Sigmoid colon (tissue), 4 donors: Measurements from ENCODE around the gene OSBPL5.

ENCODE experiments used
- CTCF ChIP-seq, 4 experiments: fragments of 450-650 bp in 3 of 4; fragments of 200-600 bp in 1 of 4; IDR thresholded peaks; one replicate each; pipeline ENCODE4 v1.5.1; 2016 to 2019; ENCODE audit warnings: antibody characterized with exemption in 4 of 4, mild to moderate bottlenecking in 3 of 4, moderate library complexity in 2 of 4
- EP300 ChIP-seq, 4 donors: sonication (generic); formaldehyde crosslinking; IDR thresholded peaks; one replicate each; pipeline ENCODE4 v1.6.1; 2017; ENCODE audit warnings: antibody characterized with exemption in 4 of 4
- POLR2A ChIP-seq, 2 donors: fragments of 450-650 bp; IDR thresholded peaks; one replicate each; pipeline ENCODE4 v1.6.1; 2016; ENCODE audit warnings: antibody characterized with exemption in 2 of 2, mild to moderate bottlenecking in 2 of 2, moderate library complexity in 2 of 2
- POLR2AphosphoS5 ChIP-seq, 4 donors: sonication (generic); formaldehyde crosslinking; IDR thresholded peaks; one replicate each; pipeline ENCODE4 v1.6.1; 2017; ENCODE audit warnings: antibody characterized with exemption in 4 of 4

- no peak for TF ChIP-seq POLR2A (IDR thresholded peaks at IDR 0.05)
- no peak for TF ChIP-seq CTCF (IDR thresholded peaks at IDR 0.05)
- TF ChIP-seq POLR2AphosphoS5 (IDR thresholded peaks at IDR 0.05), result no peak
- no peak for TF ChIP-seq EP300 (IDR thresholded peaks at IDR 0.05)
Measured at GRCh38 chr11:3128356-3129180, 36.5 kb downstream of the OSBPL5 start.
